ENCODE measurements around the gene GPR55.

Gene GPR55

DNA sequence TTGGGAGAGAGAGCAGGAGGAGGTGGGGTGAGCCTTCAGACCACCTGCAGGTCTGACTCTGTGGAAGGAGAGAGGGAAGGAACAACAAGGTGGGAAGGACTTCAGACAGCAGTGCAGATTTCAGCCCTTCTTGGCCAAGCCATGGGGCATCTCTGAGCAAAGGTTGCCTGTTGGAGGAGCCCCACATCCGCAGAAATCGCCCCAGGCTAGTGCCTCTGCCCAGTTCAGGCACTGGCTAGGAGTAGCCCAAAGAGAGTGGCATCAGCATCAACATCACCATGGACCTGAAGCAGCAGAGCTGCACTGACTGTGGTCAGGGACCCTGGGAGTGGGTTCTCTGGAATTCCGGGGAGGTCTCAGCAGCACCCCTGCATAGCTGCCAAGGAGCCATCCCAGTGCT, 10.2 kb downstream of the GPR55 start:
- DNase-seq: no peak

DNA sequence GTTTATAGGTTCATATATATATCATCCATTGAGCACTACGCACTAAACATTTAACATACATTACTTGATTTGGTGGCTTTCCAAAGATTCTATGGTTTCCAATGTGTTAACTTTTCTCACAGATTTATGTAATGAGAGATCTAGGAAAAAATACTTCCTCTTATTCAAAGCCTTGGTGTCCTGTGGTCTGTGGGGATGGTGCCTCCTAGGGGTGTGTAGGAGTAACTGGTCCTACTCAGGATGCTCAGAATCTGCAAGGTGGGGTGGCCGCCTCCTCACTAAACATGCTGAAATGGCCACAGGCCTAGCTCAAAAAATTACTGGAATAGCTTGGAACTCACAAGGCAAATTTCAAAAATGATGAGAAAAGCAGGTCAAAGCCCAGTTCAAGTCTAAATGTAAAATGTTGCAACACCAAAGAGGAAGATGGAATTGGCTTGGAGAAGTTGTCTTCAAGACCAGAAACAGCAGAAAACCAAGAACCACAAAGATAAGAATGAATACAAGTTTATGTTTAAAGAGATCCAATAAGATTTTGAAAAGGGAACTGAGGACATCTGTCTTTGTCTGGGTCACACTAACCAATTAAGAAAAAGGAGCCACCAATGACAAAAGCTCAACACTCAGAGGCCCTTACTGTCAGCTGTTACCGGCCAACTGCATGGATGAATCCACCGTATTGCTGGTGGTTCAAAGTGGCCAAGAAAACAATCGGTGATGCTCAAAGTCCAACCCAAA, 11.5 kb downstream of the GPR55 start:
- DNase-seq: no peak

DNA sequence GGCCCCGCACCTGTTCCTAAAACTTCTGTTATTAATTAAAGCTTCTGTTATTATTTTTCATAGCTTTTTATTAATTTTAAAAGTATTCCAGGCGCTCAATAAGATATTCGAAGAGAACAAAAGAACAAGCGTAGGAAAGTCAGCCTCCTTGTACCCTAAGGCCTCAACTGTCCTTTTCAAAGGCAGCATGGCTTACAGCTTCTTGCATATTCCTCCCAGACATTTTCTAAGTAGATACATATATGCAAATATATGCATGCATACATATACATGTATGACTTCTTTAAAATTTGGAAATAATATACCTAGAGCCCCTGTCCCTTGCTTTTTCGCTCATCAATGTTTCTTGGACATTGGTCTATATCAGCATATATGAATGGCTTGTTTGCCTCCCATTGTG, 12.3 kb downstream of the GPR55 start:
- no peak for DNase-seq

DNA sequence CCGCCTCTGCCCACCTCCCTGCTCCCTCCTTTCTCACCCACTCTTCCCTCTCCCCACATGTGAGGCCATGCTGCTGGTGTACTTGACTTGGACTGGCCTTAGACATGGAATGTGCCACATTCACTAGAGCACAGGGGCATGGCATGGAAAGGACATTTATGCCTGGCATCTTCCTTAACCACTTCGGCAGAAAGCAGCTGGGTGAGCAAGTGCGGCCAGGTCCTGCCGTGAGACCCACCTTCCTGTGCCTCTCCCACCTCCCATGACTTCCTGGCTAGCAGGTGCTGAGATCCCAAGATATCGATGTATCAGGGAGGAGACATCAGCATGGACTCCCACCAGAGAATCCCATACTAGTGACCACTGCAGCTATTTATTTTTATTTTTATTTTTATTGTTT, 13.0 kb downstream of the GPR55 start:
- DNase-seq: no peak

DNA sequence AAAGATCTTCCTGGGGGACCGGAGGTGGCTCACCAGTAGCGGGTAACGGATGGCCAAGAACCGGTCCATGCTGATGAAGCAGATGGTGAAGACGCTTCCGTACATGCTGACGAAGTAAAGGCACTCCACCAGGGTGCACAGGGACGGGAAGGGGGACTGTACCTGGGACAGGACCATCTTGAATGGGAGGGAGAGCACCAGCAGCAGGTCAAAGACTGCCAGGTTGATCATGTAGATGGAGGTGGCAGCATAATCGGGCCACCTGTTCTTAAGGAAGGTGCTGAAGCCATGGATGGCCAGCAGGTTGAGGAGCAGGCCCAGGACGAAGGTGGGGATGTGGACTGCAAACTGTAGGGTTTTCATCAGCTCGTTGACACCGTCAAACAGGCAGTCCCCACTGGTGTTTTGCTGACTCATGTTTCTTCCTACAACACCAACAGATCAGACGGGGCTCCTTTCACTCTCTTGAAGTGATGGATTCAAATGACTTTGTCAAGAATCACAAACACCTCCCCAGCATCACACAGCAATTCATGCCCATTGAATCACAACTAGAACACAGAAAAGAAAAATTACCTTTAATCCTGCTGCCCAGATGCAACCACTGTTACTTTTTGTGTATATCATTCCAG, 14.4 kb downstream of the GPR55 start:
- peak; percentile 63 for DNase-seq

DNA sequence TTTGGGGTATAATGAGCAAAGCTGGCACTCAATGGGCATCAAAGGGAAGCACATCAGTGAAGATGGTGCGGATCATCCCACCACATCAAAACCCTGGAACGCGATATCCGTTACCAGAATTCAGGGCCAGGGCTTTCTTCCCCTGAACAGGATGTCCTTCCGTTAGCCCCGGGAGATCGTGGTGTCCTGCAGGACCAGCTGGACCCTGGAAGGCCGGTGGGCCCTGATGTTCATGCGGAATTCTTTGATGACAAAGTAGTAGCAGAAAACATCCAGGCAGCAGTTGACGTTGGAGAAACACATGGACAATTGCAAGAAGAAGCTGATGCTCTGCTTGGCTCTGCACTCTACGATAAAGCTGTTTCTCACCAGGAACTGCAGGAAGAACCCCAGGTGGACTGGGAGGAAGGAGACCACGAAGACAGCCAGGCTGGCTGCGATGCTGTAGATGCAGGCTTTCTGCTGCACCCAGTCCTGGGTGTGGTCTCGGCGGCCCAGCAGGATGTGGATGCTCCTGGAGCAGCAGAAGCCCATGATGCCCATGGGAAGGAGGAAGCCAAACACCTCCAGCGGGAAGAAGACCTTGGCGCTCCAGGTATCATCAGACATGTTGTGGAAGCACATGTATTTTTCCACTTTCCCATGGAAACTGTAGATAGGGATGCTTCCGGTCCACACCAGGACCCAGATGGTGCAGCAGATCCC, 15.0 kb downstream of the GPR55 start:
- DNase-seq: no peak

DNA sequence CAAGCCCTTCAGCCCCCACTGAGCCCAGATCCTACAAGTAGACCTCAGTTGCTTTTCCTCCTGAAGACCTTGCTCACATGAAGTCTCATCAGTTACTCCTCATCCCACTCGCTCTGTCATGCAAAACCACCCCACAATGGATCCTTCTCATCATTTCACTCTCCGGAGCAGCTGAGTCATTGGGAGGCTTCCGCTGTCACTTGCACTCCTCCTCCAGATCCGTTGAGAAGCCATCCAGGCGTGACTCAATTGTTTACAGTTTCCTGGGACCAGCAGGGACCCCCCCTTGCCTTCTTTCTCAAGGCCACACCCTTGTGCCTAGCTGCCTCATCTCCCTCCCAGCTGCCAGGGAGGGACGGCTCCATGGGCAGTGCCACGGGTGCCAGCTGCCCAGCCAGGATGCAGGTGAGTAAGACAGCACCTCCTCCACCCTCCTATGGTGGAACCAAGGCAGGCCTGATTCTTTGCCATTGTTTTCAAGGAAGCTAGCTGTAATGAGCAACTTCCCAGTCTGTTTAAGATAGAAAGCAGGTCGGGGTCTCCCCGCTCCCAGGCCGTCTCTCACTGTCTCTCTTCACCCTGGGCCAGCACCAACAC, 16.3 kb downstream of the GPR55 start:
- peak; percentile 92 for DNase-seq

DNA sequence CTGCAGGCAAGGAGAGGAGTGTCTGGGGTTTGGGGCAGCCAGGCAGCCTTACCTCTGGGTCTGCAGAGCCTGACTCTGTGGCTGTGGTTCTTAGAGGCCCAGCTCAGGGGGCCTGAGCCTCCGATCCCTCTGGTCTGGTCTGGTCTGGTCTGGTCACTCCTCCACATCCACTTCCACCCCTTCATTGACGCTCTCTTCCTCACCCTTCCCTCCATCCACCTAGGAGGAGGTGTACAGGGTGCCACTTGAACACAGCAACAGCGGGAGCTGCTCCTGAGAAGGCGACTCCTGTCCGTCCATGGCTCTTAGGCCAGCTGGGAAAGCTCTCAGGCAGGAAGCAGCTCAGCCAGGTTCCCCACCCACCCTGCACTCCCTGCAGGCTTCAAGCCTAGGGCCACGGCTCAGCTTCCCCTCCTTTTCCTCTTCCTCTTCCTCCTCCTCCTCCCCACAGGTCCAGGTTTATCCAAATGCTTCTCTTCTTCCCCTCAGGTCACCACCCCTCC, 16.9 kb downstream of the GPR55 start:
- no peak for DNase-seq

DNA sequence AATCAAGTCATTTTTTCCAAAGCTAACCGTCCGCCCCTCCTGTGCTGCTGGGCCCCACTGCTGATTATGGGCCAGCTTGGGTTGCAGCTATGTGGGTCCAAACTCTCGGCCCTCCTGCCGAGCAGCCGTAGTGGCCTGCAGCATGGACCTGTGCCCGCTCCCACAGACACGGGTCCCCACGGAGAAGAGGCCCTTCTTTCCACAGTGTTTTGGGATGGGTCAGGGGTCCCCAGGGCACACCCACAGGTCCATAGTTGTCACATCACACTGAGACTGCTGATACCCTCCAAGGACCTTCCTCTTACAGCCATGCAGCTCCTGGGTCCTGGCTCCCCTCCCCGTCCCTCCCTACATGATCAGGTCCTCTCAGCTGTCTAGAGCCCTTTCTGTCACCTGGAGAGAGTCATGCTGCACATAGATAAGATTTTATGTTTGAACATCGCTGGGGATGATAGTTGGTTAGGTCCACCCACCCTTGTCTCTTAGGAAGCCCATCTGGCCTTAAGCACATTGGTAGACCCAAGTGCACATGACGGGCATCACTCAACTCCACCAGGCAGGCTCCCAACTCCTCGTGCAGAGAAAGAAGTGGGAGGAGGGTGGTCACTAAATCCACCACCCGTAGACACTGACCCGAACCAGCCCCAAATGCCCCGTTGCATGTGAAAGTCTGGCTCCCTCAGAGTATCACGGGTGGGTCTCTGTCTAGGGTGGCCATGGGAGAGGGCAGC, 17.5 kb downstream of the GPR55 start:
- no peak for DNase-seq

DNA sequence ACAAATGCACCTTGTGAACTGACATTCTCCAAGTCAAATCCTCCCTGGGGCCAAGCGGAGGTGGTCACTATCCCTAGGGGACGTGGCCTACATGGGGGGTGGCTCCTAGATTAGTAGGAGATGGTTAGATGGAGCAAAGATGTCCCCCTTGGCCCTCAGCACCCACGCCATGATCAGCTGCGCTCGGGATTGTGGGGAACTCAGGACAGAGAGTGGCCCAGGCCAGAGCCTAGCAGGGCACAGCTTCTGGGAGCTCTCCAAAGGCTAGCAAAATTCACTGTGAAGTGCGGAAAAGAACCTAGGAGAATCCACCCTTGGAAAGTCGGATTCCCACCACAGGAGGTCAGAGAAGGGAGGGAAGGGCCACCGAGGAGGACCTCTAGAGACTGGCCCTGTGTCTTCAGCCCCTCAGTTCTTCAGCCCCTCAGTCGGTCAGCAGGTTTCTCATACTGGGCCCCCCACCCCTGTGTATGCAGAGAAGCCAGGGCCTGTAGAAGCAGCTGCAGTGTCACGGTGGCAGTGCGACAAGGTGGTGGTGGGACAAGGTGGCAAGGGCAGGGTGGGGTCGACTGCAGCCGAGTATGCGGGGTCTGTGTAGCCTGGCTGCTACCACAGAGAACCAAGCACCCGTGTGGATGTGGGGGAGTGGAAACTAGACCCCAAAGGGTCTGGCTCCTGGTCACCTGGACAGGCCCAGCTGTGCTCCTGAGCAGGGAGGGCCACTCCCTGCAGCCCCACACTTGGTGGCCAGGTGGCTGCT, 18.4 kb downstream of the GPR55 start:
- no peak for DNase-seq

DNA sequence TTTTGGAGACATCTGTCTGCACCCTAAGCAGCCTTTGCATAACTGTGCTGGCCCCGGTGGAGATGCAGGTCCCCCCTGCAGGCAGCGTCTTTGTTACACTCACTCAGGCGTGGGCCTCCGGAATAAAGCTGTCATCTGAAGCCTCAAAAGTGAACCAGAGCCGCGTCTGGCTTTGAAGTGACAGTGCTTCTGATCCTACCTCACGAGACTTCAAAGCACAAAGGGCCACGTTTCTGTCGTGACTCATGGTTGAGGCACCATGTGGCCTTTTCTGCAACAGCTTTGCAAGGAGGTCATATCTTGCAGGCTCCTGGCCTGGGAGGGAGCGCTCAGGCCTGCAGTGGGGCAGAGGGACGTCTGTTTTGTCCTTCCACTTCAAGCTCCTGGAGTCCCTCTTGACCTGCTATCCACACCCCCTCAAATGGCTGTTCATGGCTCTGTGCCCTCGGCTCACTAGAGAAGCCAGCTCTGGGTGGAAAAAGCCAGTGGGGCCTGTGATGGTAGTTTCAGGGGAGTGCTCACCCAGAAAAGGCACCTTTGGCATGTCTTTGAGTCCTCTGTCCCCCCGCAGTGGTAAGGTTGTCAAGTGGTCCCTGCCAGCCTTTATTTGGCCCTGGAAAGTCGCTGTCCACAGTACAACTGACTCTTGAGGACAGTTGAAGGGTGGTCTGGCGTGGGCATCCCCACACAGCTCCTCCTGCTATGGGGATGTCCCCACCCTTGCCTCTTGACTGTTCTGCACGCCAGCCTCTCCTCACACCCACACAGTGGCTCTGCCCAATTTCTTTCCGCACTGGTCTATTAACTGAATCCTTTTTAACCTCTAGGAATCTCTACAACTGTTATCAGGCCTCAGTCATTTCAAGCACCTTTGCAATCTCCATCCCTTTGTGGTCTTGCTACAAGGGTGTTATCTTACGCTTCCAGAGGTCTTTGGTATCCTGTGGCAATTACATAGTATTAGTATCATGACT, 19.3 kb downstream of the GPR55 start:
- DNase-seq: peak; percentile 93

DNA sequence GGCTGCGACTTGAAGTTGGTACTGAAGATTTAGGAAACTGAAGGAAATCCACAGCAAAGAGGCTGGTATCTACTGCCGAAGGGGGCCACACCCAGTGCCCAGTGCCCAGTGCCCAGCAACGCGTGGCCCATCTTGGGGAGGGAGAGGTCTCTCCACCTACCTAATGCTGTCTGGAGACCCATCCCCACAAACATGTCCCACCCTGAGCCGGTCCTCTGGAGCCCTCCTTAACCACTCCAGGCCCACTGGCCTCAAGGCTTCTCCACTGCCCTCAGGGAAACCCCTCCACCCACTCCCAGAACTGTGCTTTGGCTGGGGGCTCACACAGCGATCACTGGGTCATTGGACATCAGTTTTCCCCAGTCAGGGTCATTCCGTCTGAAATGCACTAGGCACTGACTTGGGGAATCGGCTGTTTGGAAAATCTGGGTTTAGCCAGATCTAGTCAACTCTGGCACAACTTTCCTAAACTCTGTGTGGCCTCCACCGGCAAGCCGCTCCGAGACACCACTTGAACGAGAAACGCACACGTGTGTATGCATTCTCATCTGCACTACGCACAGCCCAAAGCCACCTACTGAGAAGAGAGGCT, 20.1 kb downstream of the GPR55 start:
- DNase-seq: no peak

DNA sequence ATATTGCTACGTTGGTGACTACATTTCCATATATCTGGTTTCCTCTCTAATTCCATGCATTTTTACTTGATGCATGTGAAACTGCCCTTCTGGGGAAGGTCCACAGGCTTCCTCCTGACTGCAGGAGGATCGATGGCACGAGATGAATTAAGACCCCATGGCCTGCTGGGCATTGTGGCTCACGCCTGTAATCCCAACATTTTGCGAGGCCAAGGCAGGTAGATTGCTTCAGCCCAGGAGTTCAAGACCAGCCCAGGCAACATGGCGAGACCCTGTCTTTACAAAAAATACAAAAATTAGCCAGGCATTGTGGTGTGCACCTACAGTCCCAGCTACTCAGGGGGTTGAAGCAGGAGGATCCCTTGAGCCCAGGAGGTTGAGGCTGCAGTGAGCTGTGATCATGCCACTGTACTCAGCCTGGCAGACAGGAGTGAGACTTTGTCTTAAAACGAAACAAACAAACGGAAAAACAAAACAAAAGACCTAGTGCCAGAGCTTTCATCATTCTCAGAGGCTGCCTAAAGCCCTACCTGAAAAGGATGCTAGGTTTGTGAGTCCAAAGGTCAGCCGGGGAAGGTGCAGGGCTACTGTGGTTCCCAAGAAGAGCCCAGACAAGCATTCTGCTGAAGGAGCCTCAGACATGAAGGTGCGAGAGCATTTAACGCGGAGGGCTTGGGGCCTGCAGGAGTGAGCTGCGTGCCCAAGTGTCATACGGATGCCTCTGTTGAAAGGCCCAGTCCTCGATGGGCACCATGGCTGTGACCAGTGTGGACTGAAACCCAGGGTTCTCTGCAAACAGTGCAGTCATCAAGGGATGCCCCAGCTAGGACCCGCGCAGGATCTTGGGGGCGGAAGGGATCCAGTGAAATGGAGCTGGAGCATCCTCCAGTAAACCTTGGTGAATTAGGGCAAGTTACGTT, 21.6 kb downstream of the GPR55 start:
- DNase-seq: no peak

DNA sequence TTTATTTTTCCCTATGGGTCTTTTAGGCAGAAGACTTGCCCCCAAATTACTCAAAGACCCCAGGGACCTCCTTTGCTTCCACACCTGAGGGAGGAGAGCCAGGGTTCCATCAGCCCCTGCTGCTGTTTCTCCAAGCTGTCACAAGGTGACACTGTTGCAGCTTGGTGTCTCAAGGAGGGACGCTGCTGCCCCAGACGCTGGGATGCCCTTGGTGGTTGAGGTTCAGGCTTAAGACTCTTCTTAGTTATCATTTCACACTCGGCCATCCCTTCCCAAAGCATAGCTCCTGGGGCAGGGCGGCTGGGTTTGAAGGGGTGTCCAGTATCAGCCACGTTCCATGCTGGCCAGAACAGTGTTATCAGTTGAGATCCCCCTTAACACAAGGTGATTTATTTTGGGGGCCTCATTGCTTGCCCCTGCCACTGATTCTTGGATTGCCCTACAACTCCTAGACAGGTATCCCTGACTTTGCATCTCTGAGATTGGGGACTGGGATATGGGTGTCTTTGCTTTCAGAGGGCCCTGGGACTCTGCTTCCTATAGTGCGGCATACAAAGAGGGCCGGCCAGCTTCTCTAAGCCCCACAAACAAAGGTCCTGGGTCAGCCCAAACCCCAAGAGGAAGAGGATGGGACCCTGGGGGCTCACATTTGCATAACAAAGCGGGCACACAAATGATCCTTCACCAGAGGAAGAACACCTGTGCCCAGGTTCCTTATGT, 22.7 kb downstream of the GPR55 start:
- DNase-seq: peak; percentile 85

DNA sequence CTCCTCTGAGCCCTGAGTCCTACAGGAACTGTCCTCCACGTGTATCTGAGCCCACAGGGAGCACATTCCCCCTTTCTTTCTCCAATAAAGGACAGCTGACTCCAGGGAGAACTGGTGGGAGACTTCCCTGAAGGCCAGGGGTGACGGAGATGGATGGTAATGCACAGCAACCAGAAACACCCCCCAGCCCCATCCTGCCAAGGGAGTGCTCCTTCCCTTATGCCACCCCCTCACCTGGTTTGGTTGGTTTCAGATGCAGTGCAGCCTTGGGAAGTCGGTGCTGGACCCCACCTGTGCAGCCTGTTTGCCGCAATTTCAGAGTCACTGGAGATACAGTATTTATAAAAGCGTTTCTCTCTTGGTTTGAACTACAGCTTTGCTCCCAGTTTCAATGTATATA, 24.0 kb downstream of the GPR55 start:
- DNase-seq: no peak

DNA sequence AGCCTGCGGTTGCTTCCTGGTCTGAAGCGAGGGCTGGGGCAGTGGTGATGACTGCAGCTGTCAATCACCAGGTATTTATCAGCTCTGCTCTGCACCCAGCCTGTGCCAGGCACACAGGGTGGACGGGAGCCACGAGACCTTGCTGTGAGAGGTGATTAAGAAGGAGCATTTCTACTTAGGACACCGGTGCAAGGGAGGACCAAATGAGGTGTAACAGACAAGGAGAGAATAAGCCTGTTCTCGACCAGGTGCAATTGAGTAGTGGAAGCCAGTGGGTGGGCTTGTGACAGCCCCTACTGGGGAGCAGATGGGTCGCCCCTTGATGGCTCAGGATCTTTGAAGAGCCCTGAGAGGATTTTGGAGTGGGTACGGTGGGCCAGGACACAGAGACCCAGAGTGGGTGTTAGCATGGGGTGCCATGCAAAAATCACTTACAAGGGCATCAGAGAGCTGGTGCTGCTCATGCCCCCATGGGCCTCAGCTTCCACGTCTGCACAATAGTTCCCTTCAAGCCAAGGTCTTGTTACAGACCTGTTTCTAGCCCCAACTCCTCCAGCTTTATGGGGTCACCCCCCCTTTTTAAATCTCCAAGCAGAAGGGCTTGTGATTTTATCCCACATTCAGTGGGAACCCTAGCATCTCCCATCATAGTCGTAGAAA, 24.6 kb downstream of the GPR55 start:
- DNase-seq: no peak

DNA sequence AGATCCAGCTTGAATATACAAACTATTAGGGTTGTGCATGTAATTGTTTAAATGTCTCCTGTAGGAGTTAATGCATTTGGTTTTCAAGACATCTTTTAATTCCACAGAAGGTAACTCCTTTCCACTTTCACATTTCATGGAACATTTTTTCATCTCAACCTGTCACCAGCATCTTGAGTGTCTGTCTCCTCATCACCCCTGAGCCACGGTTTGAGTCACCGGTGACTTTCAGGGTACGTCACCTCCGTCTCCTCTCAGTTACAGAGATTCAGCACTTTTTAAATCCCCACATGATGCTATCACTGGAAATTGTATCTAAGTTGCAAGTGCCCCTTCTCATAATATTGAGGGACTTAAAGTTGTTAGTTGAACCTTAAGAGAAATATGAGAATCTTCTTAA, 25.3 kb downstream of the GPR55 start:
- DNase-seq: peak; percentile 80

DNA sequence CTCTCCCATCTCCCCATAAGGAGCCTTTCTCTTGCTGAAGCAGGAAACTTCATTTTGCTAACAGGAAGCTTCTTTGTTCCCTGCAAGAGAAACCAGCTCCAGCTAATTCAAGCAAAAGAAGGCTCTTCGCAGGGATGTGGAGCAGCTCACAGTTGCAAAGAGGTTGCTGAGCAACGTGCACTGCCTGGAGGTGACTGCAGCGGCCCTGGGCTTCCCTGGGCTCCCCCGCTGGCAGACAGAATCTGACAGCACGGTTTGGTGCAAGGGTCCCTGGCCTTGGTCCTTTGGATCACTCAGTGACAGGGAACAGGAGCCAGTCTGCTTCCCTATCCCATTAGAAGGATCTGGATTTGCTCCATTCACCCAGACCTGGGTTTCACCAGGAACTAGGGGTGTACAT, 25.8 kb downstream of the GPR55 start:
- DNase-seq: no peak
